Nephron progenitor cell (in vitro differentiated cells): ENCODE results near the gene IL17RD.
A peak's percentile ranks its signal among the peaks of the same experiment; 100 is the strongest.

Source experiments
- DNase-seq: peaks from one replicate; pipeline ENCODE4 v3.0.0; 2021
- H3K27ac Mint-ChIP-seq: 2 replicates; pipeline ENCODE4 v1.8.0; 2021; ENCODE audit warnings: mild to moderate bottlenecking, moderate library complexity, mixed read lengths
- H3K27me3 Mint-ChIP-seq: 2 replicates; pipeline ENCODE4 v1.8.0; 2021; ENCODE audit warnings: mild to moderate bottlenecking, low read depth, mixed read lengths; ENCODE audit not compliant: poor library complexity
- H3K36me3 Mint-ChIP-seq: 2 replicates; pipeline ENCODE4 v1.8.0; 2021; ENCODE audit warnings: low read depth, mixed read lengths
- H3K4me1 Mint-ChIP-seq: 2 replicates; pipeline ENCODE4 v1.8.0; 2021; ENCODE audit warnings: mixed read lengths
- H3K4me3 Mint-ChIP-seq: 2 replicates; pipeline ENCODE4 v1.8.0; 2021; ENCODE audit warnings: mild to moderate bottlenecking, moderate library complexity, mixed read lengths
- H3K9me3 Mint-ChIP-seq: 2 replicates; pipeline ENCODE4 v1.8.0; 2021; ENCODE audit warnings: mild to moderate bottlenecking, moderate library complexity, mixed read lengths
- TF ChIP-seq, protein P1 (sequence below): fragments of 200-600 bp; sonication (generic); IDR thresholded peaks from 2 replicates; pipeline ENCODE4 v1.5.0; 2021; ENCODE audit warnings: antibody characterized with exemption

IL17RD gene

DNA sequence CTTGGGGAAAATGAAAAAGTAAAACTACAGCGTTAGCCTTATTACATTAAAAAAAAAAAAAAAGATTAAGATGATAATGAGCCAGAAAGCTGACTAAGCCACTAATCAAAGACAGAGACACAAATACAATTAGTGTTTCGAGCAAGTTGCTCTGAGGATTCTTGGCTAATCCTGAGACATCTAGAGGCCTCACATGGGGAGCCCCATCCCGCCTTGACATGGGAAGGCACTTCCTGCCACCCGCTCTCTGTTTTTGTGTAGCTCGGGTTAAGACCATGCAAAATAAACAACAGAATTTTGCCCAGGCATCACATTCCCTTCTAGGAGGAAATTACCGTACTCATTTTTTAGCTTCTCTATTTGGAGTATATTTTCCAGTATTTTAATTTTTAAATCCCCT is 19.4 kb upstream of the IL17RD start:
- no peaks in the 10 kb centered on the region for H3K36me3 Mint-ChIP-seq
- no peak overlapping the region for H3K4me3 Mint-ChIP-seq
- DNase-seq: no peak
- H3K27me3 Mint-ChIP-seq: peaks cover 5% of the 10 kb centered on the region
- H3K9me3 Mint-ChIP-seq: no peaks in the 10 kb centered on the region
- TF ChIP-seq, protein P1, sequence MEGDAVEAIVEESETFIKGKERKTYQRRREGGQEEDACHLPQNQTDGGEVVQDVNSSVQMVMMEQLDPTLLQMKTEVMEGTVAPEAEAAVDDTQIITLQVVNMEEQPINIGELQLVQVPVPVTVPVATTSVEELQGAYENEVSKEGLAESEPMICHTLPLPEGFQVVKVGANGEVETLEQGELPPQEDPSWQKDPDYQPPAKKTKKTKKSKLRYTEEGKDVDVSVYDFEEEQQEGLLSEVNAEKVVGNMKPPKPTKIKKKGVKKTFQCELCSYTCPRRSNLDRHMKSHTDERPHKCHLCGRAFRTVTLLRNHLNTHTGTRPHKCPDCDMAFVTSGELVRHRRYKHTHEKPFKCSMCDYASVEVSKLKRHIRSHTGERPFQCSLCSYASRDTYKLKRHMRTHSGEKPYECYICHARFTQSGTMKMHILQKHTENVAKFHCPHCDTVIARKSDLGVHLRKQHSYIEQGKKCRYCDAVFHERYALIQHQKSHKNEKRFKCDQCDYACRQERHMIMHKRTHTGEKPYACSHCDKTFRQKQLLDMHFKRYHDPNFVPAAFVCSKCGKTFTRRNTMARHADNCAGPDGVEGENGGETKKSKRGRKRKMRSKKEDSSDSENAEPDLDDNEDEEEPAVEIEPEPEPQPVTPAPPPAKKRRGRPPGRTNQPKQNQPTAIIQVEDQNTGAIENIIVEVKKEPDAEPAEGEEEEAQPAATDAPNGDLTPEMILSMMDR: no peak
- H3K27ac Mint-ChIP-seq: no peak overlapping the region
- peaks cover 31% of the 10 kb centered on the region for H3K4me1 Mint-ChIP-seq

DNA sequence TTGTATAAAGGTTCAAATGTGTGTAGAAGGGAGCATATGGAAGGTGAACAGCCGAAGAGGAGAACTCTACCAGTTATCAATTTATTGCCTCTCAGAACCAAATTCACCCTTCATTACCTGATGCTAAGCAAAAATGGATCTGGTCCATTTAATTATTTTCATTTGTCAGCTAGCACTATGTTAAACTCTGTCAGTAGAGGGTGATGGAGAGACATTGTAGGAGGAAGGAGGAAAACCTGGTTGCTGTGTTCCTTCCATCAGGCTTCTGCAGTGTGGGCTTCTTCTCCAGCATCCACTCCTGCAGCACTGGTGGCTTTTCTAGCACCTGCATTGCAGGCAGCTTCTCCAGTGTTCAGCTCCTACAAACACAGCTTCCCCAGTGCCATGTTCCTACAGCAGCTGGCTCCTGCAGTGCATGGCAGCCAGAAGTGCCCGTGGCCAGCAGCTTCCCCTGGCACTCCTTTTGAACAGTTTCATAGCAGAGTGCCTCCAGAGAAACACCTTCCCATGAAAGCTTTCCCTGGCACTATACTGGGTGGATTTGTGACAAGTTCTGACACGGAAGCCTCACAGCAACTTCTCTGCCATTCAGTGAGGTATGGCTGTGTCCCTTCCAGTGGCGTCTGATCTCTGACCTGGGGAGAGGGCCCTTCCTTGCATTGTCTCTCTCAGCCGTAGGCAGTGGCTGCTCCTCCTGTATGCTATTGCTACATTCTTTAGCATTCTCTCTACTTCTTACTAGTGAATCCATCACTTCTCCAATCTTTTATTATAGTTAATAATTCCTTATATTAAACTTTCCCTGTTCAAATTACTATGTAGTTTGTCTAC is 14.6 kb upstream of the IL17RD start:
- Mint-ChIP-seq H3K27me3 (peaks cover 9% of the 10 kb centered on the region), H3K4me3 (no peak overlapping the region), H3K4me1 (peaks cover 18% of the 10 kb centered on the region), H3K36me3 (no peaks in the 10 kb centered on the region), H3K27ac (no peak overlapping the region), H3K9me3 (no peaks in the 10 kb centered on the region)
- no peak for DNase-seq
- TF ChIP-seq, protein P1: no peak

DNA sequence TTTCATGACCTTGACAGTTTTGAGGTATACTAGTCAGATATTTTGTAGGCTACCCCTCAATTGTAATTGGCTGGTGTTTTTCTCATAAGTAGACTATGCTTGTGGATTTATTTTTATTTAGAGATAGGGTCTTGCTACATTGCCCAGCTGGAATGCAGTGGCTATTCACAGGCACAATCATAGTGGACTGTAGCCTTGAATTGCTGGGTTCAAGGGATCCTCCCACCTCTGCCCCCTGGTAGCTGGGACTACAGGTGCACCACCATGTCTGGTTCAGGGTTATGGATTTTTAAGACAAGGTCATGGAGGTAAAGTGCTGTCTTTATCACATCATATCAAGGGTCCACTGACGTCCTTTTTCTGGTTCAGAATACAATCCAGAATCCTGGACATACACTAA is 10.9 kb upstream of the IL17RD start:
- Mint-ChIP-seq H3K36me3 (no peaks in the 10 kb centered on the region), H3K27ac (no peak overlapping the region), H3K9me3 (no peaks in the 10 kb centered on the region), H3K27me3 (peaks cover 9% of the 10 kb centered on the region), H3K4me1 (no peaks in the 10 kb centered on the region), H3K4me3 (no peak overlapping the region)
- TF ChIP-seq, protein P1: no peak
- no peak for DNase-seq

DNA sequence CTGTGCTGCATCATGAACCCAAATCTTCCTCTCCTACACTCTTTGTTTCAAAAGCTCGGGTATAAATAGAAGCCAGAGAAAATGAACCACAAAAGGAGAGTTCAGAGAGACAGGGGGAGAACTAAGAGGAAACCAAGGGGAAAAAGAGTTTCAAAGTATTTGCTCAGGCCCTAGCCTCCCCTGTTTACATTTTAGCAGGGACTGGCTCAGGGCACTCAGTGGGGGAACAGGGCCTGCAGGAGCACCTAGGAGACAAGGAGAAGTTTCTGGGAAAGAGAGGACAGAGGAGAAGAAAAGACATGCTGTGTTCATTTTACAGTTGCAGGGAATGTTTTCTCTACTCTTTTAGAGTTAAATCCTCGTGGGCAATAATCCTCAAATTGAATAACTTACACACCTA is 8.5 kb upstream of the IL17RD start:
- no peak for DNase-seq
- TF ChIP-seq, protein P1: no peak
- Mint-ChIP-seq H3K4me3 (no peak overlapping the region), H3K27ac (no peak overlapping the region), H3K36me3 (no peaks in the 10 kb centered on the region), H3K4me1 (peaks cover 16% of the 10 kb centered on the region), H3K27me3 (peaks cover 7% of the 10 kb centered on the region), H3K9me3 (no peaks in the 10 kb centered on the region)

DNA sequence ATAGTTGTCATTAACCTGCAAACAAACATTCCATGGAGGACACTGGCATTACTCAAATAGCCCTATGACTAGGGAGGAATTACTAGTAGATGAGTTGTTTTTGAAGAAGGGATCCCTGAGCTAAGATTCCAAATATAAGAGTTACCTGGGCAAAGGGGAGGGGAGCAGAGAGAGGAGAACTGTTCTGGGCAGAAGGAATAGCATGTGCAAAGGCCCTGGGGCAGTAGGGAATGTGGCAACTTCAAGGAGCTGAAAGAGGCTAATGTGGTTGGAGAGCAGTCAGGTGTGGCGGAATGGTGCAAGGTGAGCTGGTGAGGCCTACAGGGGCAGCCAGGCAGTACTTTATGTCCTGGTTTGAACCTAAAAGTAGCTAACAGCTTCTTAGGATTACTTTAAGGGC is 5.8 kb upstream of the IL17RD start:
- H3K27ac Mint-ChIP-seq: peak overlapping the region; percentile 46
- H3K4me1 Mint-ChIP-seq: peaks cover 43% of the 10 kb centered on the region
- TF ChIP-seq, protein P1: no peak
- no peak for DNase-seq
- H3K36me3 Mint-ChIP-seq: no peaks in the 10 kb centered on the region
- peaks cover 4% of the 10 kb centered on the region for H3K27me3 Mint-ChIP-seq
- H3K4me3 Mint-ChIP-seq: no peak overlapping the region
- H3K9me3 Mint-ChIP-seq: no peaks in the 10 kb centered on the region
